MM.1S (cell line): Measurements from ENCODE around the gene LYRM4.

Experiments used
- DNase-seq: peaks from one replicate; pipeline ENCODE4 v3.0.0-alpha.2; 2015
- H2AFZ ChIP-seq: fragments of 300-600 bp; sonication (generic); 2 replicates; pipeline ENCODE4 v1.6.0; 2016; ENCODE audit warnings: antibody characterized with exemption, low read length
- H3F3A ChIP-seq: fragments of 300-600 bp; sonication (generic); 2 replicates; pipeline ENCODE4 v1.6.1; 2016; ENCODE audit warnings: mild to moderate bottlenecking, antibody characterized with exemption, low read length, moderate library complexity, mixed read lengths; ENCODE audit not compliant: insufficient read depth
- H3K27ac ChIP-seq: fragments of 300-600 bp; sonication (generic); 2 replicates; pipeline ENCODE4 v1.5.1; 2016; ENCODE audit warnings: mild to moderate bottlenecking, low read length
- H3K27me3 ChIP-seq: fragments of 300-600 bp; sonication (generic); replicated peaks from 2 replicates; pipeline ENCODE4 v1.6.0; 2016; ENCODE audit warnings: low read length; ENCODE audit not compliant: insufficient read depth
- H3K36me3 ChIP-seq: fragments of 300-600 bp; sonication (generic); replicated peaks from 2 replicates; pipeline ENCODE4 v1.6.1; 2016; ENCODE audit warnings: mild to moderate bottlenecking, low read length, mixed read lengths; ENCODE audit not compliant: insufficient read depth
- H3K4me1 ChIP-seq: fragments of 300-600 bp; sonication (generic); 2 replicates; pipeline ENCODE4 v1.6.1; 2016; ENCODE audit warnings: low read length, mixed read lengths
- H3K4me2 ChIP-seq: fragments of 300-600 bp; sonication (generic); 2 replicates; pipeline ENCODE4 v1.6.0; 2016; ENCODE audit warnings: low read depth, low read length
- H3K4me3 ChIP-seq: fragments of 300-600 bp; sonication (generic); 2 replicates; pipeline ENCODE4 v1.5.1; 2016; ENCODE audit warnings: low read length, mixed read lengths
- H3K79me2 ChIP-seq: fragments of 300-600 bp; sonication (generic); 2 replicates; pipeline ENCODE4 v1.6.1; 2016; ENCODE audit warnings: mixed run types, low read length, mixed read lengths
- H3K9ac ChIP-seq: fragments of 300-600 bp; sonication (generic); 2 replicates; pipeline ENCODE4 v1.6.1; 2016; ENCODE audit warnings: low read length, mixed read lengths
- H3K9me2 ChIP-seq: fragments of 300-600 bp; sonication (generic); replicated peaks from 2 replicates; pipeline ENCODE4 v1.6.1; 2016; ENCODE audit warnings: mild to moderate bottlenecking, low read length, mixed read lengths; ENCODE audit not compliant: insufficient read depth
- H3K9me3 ChIP-seq: fragments of 300-600 bp; sonication (generic); replicated peaks from 2 replicates; pipeline ENCODE4 v1.6.1; 2016; ENCODE audit warnings: mild to moderate bottlenecking, low read length, mixed read lengths; ENCODE audit not compliant: insufficient read depth
- H4K20me1 ChIP-seq: fragments of 300-600 bp; sonication (generic); 2 replicates; pipeline ENCODE4 v1.6.1; 2016; ENCODE audit warnings: mild to moderate bottlenecking, low read length, moderate library complexity, mixed read lengths; ENCODE audit not compliant: insufficient read depth
- CTCF ChIP-seq: fragments of 300-600 bp; sonication (generic); IDR thresholded peaks from 2 replicates; pipeline ENCODE4 v1.5.1; 2016; ENCODE audit warnings: antibody characterized with exemption, low read length, mixed read lengths
- EZH2 ChIP-seq: fragments of 300-600 bp; sonication (generic); optimal IDR thresholded peaks from 2 replicates; pipeline ENCODE3; 2017; ENCODE audit warnings: low read depth, mild to moderate bottlenecking, antibody characterized with exemption, low read length, mixed read lengths
- EZH2phosphoT487 ChIP-seq: fragments of 300-600 bp; sonication (generic); IDR thresholded peaks from 2 replicates; pipeline ENCODE4 v1.6.1; 2018; ENCODE audit warnings: antibody characterized with exemption, low read length

Gene LYRM4

GRCh38 chr6:5271926-5272325 lies 11.2 kb upstream of the LYRM4 start:
- H3K27me3 ChIP-seq, result no peaks in the 10 kb centered on the region
- no peaks in the 10 kb centered on the region for H4K20me1 ChIP-seq
- H3K27ac ChIP-seq, result no peak overlapping the region
- H3K9me3 ChIP-seq, result no peaks in the 10 kb centered on the region
- H2AFZ ChIP-seq, result no peak overlapping the region
- H3K9ac ChIP-seq, result no peak overlapping the region
- TF ChIP-seq EZH2phosphoT487 (no peak), CTCF (no peak), EZH2 (no peak)
- no peaks in the 10 kb centered on the region for H3K4me1 ChIP-seq
- H3K9me2 ChIP-seq, result no peaks in the 10 kb centered on the region
- no peak for DNase-seq
- no peak overlapping the region for H3K4me3 ChIP-seq
- no peak overlapping the region for H3K4me2 ChIP-seq
- H3K79me2 ChIP-seq, result peaks cover 9% of the 10 kb centered on the region; the same call in 1 of the 2 replicates
- H3K36me3 ChIP-seq, result no peaks in the 10 kb centered on the region
- no peaks in the 10 kb centered on the region for H3F3A ChIP-seq

GRCh38 chr6:5270093-5270680 lies 9.4 kb upstream of the LYRM4 start:
- Histone ChIP-seq H3K4me3 (no peak overlapping the region), H2AFZ (no peak overlapping the region), H3K9me2 (no peaks in the 10 kb centered on the region)

GRCh38 chr6:5266423-5266822 lies 5.7 kb upstream of the LYRM4 start:
- H4K20me1 ChIP-seq, result no peaks in the 10 kb centered on the region
- peaks cover 4% of the 10 kb centered on the region; the same call in 1 of the 2 replicates for H3F3A ChIP-seq
- H3K36me3 ChIP-seq, result no peaks in the 10 kb centered on the region; the same call in 1 of the 2 replicates
- no peak overlapping the region for H3K27ac ChIP-seq
- peaks cover 53% of the 10 kb centered on the region for H3K79me2 ChIP-seq
- H3K4me3 ChIP-seq, result no peak overlapping the region
- H3K4me2 ChIP-seq, result no peak overlapping the region
- H3K9me2 ChIP-seq, result no peaks in the 10 kb centered on the region
- no peak for DNase-seq
- no peak overlapping the region for H3K9ac ChIP-seq
- no peaks in the 10 kb centered on the region for H3K27me3 ChIP-seq
- no peaks in the 10 kb centered on the region for H3K9me3 ChIP-seq
- TF ChIP-seq CTCF (no peak), EZH2phosphoT487 (no peak), EZH2 (no peak)
- H2AFZ ChIP-seq, result no peak overlapping the region
- 0 out of 2 replicates have a peak, but pooled peaks cover 5% of the 10 kb centered on the region for H3K4me1 ChIP-seq

More at GRCh38 chr6:5270093-5270680, 9.4 kb upstream of the LYRM4 start:
- Histone ChIP-seq H3K9ac (no peak overlapping the region), H3K9me3 (no peaks in the 10 kb centered on the region), H3K36me3 (no peaks in the 10 kb centered on the region), H3K79me2 (peaks cover 18% of the 10 kb centered on the region; the same call in 1 of the 2 replicates), H3K4me1 (no peaks in the 10 kb centered on the region), H3K4me2 (no peak overlapping the region), H3K27ac (no peak overlapping the region), H3F3A (no peaks in the 10 kb centered on the region), H3K27me3 (no peaks in the 10 kb centered on the region), H4K20me1 (no peaks in the 10 kb centered on the region)
- no peak for TF ChIP-seq EZH2phosphoT487
- no peak for TF ChIP-seq CTCF
- no peak for TF ChIP-seq EZH2
- DNase-seq, result no peak
